Ishikawa (cell line): Measurements from ENCODE around the gene CEP41.

Experiments used
- CEBPB ChIP-seq: IDR thresholded peaks from 2 replicates; pipeline ENCODE4 v1.6.1; 2012
- CREB1 ChIP-seq: IDR thresholded peaks from 2 replicates; pipeline ENCODE4 v1.6.1; 2012; ENCODE audit warnings: low read depth
- EGR1 ChIP-seq: IDR thresholded peaks from 2 replicates; pipeline ENCODE4 v1.6.1; 2012
- EP300 ChIP-seq: IDR thresholded peaks from 2 replicates; pipeline ENCODE4 v1.6.1; 2012; ENCODE audit warnings: borderline replicate concordance
- FOXM1 ChIP-seq: IDR thresholded peaks from 2 replicates; pipeline ENCODE4 v1.6.1; 2012; ENCODE audit warnings: low read depth, borderline replicate concordance
- MAX ChIP-seq: IDR thresholded peaks from 2 replicates; pipeline ENCODE4 v1.6.1; 2012
- NFIC ChIP-seq: IDR thresholded peaks from 2 replicates; pipeline ENCODE4 v1.6.1; 2012
- RAD21 ChIP-seq: IDR thresholded peaks from 2 replicates; pipeline ENCODE4 v1.6.1; 2012; ENCODE audit warnings: low read depth
- REST ChIP-seq: IDR thresholded peaks from 2 replicates; pipeline ENCODE4 v1.6.1; 2012; ENCODE audit warnings: low read depth, mild to moderate bottlenecking
- TAF1 ChIP-seq: IDR thresholded peaks from 2 replicates; pipeline ENCODE4 v1.6.1; 2012; ENCODE audit warnings: low read depth, mild to moderate bottlenecking
- TCF12 ChIP-seq: IDR thresholded peaks from 2 replicates; pipeline ENCODE4 v1.6.1; 2012; ENCODE audit warnings: low read depth
- TEAD4 ChIP-seq: IDR thresholded peaks from 2 replicates; pipeline ENCODE4 v1.6.1; 2012
- USF1 ChIP-seq: IDR thresholded peaks from 2 replicates; pipeline ENCODE4 v1.6.1; 2012
- YY1 ChIP-seq: IDR thresholded peaks from 2 replicates; pipeline ENCODE4 v1.6.1; 2012; ENCODE audit warnings: low read depth
- ZBTB7A ChIP-seq: IDR thresholded peaks from 2 replicates; pipeline ENCODE4 v1.6.1; 2012; ENCODE audit warnings: low read depth

The CEP41 gene

GRCh38 chr7:130352194-130353074, 88.4 kb downstream of the CEP41 start:
- no peak for TF ChIP-seq RAD21
- peak; percentile 87 for TF ChIP-seq CEBPB

- TF ChIP-seq EP300: no peak
- no peak for TF ChIP-seq MAX
- no peak for TF ChIP-seq TCF12
- no peak for TF ChIP-seq USF1
- TF ChIP-seq RAD21: no peak
- no peak for TF ChIP-seq REST
- no peak for TF ChIP-seq TEAD4
- TF ChIP-seq EGR1: no peak
- no peak for TF ChIP-seq CEBPB
- TF ChIP-seq FOXM1: no peak
- TF ChIP-seq ZBTB7A: no peak
- no peak for TF ChIP-seq TAF1
- TF ChIP-seq YY1: no peak
- no peak for TF ChIP-seq NFIC
- no peak for TF ChIP-seq CREB1
Measured at GRCh38 chr7:130351791-130352090, 89.1 kb downstream of the CEP41 start.

- no peak for TF ChIP-seq EP300
- TF ChIP-seq RAD21: no peak
- TF ChIP-seq NFIC: no peak
- TF ChIP-seq FOXM1: no peak
- no peak for TF ChIP-seq YY1
- no peak for TF ChIP-seq TCF12
- TF ChIP-seq TAF1: no peak
- no peak for TF ChIP-seq MAX
- no peak for TF ChIP-seq EGR1
- TF ChIP-seq CEBPB: no peak
- no peak for TF ChIP-seq USF1
- TF ChIP-seq REST: no peak
- TF ChIP-seq ZBTB7A: no peak
- no peak for TF ChIP-seq TEAD4
- TF ChIP-seq CREB1: no peak
Measured at GRCh38 chr7:130350945-130351790, 89.6 kb downstream of the CEP41 start.

- TF ChIP-seq REST: no peak
- no peak for TF ChIP-seq USF1
- no peak for TF ChIP-seq FOXM1
- no peak for TF ChIP-seq EGR1
- no peak for TF ChIP-seq NFIC
- TF ChIP-seq MAX: no peak
- TF ChIP-seq ZBTB7A: no peak
- no peak for TF ChIP-seq YY1
- no peak for TF ChIP-seq RAD21
Measured at GRCh38 chr7:130349911-130350782, 90.7 kb downstream of the CEP41 start.
